Measurements from ENCODE around the gene PTPN14.

The PTPN14 gene

DNA sequence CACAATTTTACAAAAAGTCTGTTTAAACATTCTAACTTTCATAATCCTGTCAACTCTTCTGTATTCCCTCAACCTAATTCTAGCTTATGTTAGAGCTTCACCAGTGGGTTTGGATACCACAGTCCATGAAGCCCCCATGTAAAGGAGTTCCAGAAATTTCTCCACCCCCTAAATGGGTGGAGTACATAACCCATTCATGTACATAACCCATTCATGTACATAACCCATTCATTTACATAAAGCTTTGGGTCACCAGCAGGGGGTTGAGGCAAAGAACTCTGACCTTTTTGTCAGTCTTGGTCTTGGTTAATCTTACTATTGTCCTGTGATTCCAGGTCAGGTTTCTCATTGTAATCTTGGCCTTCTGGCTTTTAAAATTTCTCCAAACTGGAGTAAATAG lies 208.9 kb downstream of the PTPN14 start:
- no peak overlapping the region for H3K4me3 ChIP-seq (ENCODE audit: low read depth, low read length)
- TF ChIP-seq, protein P1, sequence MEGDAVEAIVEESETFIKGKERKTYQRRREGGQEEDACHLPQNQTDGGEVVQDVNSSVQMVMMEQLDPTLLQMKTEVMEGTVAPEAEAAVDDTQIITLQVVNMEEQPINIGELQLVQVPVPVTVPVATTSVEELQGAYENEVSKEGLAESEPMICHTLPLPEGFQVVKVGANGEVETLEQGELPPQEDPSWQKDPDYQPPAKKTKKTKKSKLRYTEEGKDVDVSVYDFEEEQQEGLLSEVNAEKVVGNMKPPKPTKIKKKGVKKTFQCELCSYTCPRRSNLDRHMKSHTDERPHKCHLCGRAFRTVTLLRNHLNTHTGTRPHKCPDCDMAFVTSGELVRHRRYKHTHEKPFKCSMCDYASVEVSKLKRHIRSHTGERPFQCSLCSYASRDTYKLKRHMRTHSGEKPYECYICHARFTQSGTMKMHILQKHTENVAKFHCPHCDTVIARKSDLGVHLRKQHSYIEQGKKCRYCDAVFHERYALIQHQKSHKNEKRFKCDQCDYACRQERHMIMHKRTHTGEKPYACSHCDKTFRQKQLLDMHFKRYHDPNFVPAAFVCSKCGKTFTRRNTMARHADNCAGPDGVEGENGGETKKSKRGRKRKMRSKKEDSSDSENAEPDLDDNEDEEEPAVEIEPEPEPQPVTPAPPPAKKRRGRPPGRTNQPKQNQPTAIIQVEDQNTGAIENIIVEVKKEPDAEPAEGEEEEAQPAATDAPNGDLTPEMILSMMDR (IDR thresholded peaks at IDR 0.05; ENCODE audit: insufficient read depth, low read depth, low read length, missing control alignments): no peak
- DNase-seq (ENCODE audit: low read depth): no peak

DNA sequence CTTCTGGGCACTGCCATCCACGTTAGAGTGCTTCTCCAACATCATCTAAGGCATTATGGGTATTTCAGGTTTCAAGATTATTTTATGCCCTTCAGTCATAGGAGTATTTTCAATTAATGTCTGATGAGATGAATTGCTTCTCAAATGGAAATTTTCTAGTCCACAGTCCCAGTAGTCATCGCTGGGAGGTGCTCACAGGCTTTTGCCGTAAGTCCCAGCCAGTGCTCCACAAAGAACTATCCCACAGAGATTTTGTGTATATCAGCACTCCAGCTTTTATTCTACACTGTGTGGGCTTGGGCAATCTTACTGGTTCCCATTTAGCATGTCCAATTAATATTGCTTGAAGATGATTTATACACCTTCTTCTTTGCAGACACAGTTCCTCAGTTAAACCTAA lies 209.5 kb downstream of the PTPN14 start:
- TF ChIP-seq, protein P1 (IDR thresholded peaks at IDR 0.05; ENCODE audit: insufficient read depth, low read depth, low read length, missing control alignments): no peak
- H3K4me3 ChIP-seq (ENCODE audit: low read depth, low read length): no peak overlapping the region
- no peak for DNase-seq (ENCODE audit: low read depth)

DNA sequence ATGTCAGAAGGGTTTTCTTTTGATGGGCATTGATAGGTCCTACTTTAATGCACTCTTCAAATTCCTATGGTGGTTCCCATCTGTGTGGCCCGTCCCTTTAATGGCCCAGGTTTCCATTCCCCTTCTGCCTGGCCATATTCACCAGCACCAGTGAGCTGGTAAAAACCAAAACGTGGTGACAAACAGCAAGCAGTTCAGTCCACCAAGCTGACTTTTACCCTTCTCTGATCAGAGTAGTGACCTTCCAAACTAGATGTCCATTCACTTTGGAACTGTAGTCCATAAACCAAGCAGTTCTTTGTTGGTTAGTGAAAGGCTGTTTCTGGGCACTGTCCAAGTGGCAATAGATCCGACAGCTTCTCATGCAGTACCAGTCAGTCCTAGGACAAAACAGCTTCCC lies 209.9 kb downstream of the PTPN14 start:
- TF ChIP-seq, protein P1 (IDR thresholded peaks at IDR 0.05; ENCODE audit: insufficient read depth, low read depth, low read length, missing control alignments): no peak
- no peak overlapping the region for H3K4me3 ChIP-seq (ENCODE audit: low read depth, low read length)
- no peak for DNase-seq (ENCODE audit: low read depth)

DNA sequence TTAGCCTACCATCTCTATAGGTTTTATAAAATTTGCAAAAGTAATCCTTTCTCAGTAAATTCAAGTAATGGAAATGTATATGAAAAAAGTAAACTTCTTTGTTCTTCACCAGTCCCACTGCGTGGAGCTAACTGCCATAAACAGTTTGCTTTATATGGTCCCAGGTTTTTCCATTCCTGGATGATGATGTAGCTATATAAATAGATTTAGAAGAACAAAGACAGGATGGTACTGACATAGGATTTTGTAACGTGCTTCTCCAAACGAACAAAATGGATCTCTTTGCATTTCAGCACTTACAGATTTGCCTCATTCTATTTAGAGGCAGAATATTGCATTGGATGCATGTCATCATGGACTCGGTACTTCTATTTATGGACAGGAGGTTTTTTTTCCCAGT lies 213.2 kb downstream of the PTPN14 start:
- TF ChIP-seq, protein P1 (IDR thresholded peaks at IDR 0.05; ENCODE audit: insufficient read depth, low read depth, low read length, missing control alignments): no peak
- H3K4me3 ChIP-seq (ENCODE audit: low read depth, low read length): no peak overlapping the region
- DNase-seq (ENCODE audit: low read depth): no peak

DNA sequence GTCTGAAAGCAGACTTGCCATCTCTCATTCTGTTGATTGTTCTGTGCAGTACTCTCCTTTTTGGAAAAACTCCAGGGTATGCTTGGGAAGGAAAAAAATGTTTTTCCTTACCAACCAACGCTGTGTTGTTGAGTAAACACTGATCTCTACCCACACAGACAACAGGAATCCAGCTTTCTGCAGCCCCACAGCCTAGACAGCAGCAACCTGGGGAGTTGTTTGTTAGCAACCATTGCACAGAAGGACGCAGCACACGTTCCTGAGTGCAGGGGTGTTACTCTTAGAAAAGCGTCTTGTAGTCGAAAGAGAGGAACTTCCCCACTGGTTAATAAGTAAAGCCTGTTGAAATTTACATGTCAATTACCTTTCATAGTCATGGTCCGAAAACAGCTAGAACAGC lies 213.9 kb downstream of the PTPN14 start:
- TF ChIP-seq, protein P1 (IDR thresholded peaks at IDR 0.05; ENCODE audit: insufficient read depth, low read depth, low read length, missing control alignments): no peak
- no peak overlapping the region for H3K4me3 ChIP-seq (ENCODE audit: low read depth, low read length)
- no peak for DNase-seq (ENCODE audit: low read depth)

DNA sequence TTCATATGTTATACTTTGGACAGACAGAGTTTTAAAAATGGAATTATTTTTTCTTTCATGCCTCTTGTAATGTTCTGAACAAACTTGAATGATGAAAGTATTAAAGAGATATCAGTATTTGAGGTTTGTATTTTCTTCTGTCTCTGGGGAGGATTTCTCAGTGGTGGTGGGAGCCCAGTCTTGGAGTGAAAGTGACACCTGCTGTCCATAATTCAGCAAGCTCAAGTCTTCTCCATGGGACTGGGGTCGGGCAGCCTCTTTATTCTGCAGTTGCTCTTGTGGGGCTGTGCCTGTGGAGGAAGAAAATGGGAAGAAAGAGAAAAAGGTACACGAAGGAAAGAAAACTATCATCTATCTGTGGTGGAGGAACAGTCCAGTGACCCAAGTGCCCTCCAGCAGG lies 214.4 kb downstream of the PTPN14 start:
- no peak for DNase-seq (ENCODE audit: low read depth)
- TF ChIP-seq, protein P1 (IDR thresholded peaks at IDR 0.05; ENCODE audit: insufficient read depth, low read depth, low read length, missing control alignments): no peak
- no peak overlapping the region for H3K4me3 ChIP-seq (ENCODE audit: low read depth, low read length)

DNA sequence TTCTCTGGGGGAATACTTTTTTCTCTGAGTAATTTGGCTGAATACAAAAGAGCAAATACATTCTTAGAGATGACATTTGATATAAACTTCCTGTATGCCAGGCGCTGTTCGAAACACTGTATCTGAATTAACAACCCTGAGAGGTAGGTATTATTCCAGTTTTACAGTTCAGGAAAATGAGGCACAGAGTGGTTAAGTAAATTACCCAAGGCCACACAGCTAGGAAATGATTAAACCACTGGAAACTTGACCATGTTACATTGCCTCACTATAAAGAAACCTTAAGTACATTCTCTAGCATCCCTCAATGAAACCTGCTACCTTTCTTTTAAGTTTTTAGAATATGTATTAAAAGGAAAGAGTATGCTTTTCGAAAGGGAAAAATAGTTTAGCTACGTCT lies 215.8 kb downstream of the PTPN14 start:
- no peak overlapping the region for H3K4me3 ChIP-seq (ENCODE audit: low read depth, low read length)
- TF ChIP-seq, protein P1 (IDR thresholded peaks at IDR 0.05; ENCODE audit: insufficient read depth, low read depth, low read length, missing control alignments): no peak

More for the DNA sequence above, 215.8 kb downstream of the PTPN14 start:
- DNase-seq (ENCODE audit: low read depth): no peak
